MM.1S (cell line): Measurements from ENCODE around the gene CD3D.

Experiments used
- EZH2 ChIP-seq: fragments of 300-600 bp; sonication (generic); optimal IDR thresholded peaks from 2 replicates; pipeline ENCODE3; 2017; ENCODE audit warnings: low read depth, mild to moderate bottlenecking, antibody characterized with exemption, low read length, mixed read lengths
- TF ChIP-seq, protein P1 (sequence below): fragments of 300-600 bp; sonication (generic); IDR thresholded peaks from 2 replicates; pipeline ENCODE4 v1.5.1; 2016; ENCODE audit warnings: antibody characterized with exemption, low read length, mixed read lengths

DNA sequence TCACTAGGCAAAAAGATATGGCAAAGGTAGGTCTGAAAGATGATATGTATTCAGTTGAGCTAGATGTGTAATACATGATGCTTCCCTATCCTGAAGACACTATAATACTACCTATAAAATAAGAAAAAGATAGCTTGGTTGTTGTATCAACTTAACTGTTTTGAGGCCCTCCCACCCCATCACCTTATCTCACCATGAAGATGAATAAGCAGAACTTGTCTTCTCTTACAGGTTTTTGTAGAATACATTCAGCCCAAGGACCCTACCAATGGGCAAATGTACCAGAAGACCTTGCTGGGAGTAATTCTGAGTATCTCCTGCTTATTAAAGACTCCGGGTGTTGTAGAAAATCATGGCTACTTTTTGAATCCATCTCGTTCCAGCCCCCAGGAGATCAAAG, 30.8 kb upstream of the CD3D start:
- TF ChIP-seq EZH2: no peak
- TF ChIP-seq, protein P1, sequence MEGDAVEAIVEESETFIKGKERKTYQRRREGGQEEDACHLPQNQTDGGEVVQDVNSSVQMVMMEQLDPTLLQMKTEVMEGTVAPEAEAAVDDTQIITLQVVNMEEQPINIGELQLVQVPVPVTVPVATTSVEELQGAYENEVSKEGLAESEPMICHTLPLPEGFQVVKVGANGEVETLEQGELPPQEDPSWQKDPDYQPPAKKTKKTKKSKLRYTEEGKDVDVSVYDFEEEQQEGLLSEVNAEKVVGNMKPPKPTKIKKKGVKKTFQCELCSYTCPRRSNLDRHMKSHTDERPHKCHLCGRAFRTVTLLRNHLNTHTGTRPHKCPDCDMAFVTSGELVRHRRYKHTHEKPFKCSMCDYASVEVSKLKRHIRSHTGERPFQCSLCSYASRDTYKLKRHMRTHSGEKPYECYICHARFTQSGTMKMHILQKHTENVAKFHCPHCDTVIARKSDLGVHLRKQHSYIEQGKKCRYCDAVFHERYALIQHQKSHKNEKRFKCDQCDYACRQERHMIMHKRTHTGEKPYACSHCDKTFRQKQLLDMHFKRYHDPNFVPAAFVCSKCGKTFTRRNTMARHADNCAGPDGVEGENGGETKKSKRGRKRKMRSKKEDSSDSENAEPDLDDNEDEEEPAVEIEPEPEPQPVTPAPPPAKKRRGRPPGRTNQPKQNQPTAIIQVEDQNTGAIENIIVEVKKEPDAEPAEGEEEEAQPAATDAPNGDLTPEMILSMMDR: no peak
